Liver (tissue), 9 donors: ENCODE data around the gene WFDC11. TPM values are rescaled to one million over a fixed set of nuclear protein-coding genes. Genes with fewer than 3 reads are reported as not detected.

Experiments
- DNase-seq: peaks from one replicate; pipeline ENCODE4 v3.0.0-alpha.2; 2017; ENCODE audit warnings: low spot score
- H3K27ac ChIP-seq, 2 donors: one replicate each; pipeline ENCODE4 v1.7.0; 2013; ENCODE audit warnings: inconsistent platforms in 2 of 2, low read length in 2 of 2, control low read depth in 1 of 2, low read depth in 1 of 2, mild to moderate bottlenecking in 1 of 2
- H3K27me3 ChIP-seq, 4 donors: one replicate each; pipeline versions ENCODE4 v1.6.1 to v1.7.0; 2013; ENCODE audit warnings: low read length in 3 of 4, inconsistent platforms in 1 of 4, mild to moderate bottlenecking in 1 of 4, moderate library complexity in 1 of 4; ENCODE audit not compliant: control insufficient read depth in 4 of 4, insufficient read depth in 4 of 4
- H3K36me3 ChIP-seq, 4 donors: one replicate each; pipeline versions ENCODE4 v1.6.1 to v1.7.0; 2013; ENCODE audit warnings: low read length in 3 of 4, mild to moderate bottlenecking in 3 of 4, low read depth in 1 of 4, moderate library complexity in 1 of 4; ENCODE audit not compliant: control insufficient read depth in 4 of 4, insufficient read depth in 3 of 4
- H3K4me1 ChIP-seq, 4 donors: one replicate each; pipeline versions ENCODE4 v1.6.1 to v1.7.0; 2013; ENCODE audit warnings: low read length in 3 of 4, mild to moderate bottlenecking in 3 of 4, moderate library complexity in 1 of 4; ENCODE audit not compliant: control insufficient read depth in 4 of 4, insufficient read depth in 4 of 4
- H3K4me3 ChIP-seq, 3 donors: one replicate each; pipeline versions ENCODE4 v1.6.1 to v1.7.0; 2013; ENCODE audit warnings: low read length in 3 of 3, control low read depth in 1 of 3, low read depth in 1 of 3, mild to moderate bottlenecking in 1 of 3
- H3K9ac ChIP-seq, 2 donors: one replicate each; pipeline ENCODE4 v1.7.0; 2013; ENCODE audit warnings: low read length in 2 of 2, mild to moderate bottlenecking in 2 of 2, moderate library complexity in 2 of 2, control low read depth in 1 of 2, low read depth in 1 of 2
- H3K9me3 ChIP-seq, 4 donors: one replicate each; pipeline versions ENCODE4 v1.6.1 to v1.7.0; 2013; ENCODE audit warnings: low read length in 3 of 4; ENCODE audit not compliant: control insufficient read depth in 4 of 4
- EGR1 ChIP-seq, 2 donors: IDR thresholded peaks; 2 replicates each; pipeline ENCODE4 v1.6.1; 2016 to 2018; ENCODE audit warnings: antibody characterized with exemption in 2 of 2, low read depth in 2 of 2
- FOXA1 ChIP-seq: IDR thresholded peaks from 2 replicates; pipeline ENCODE4 v1.6.1; 2016; ENCODE audit warnings: antibody characterized with exemption
- FOXA2 ChIP-seq: IDR thresholded peaks from 2 replicates; pipeline ENCODE4 v1.6.1; 2016; ENCODE audit warnings: antibody characterized with exemption
- GABPA ChIP-seq, 2 donors: IDR thresholded peaks in 1 of 2; conservative IDR thresholded peaks in 1 of 2; 2 replicates each; pipeline ENCODE4 v1.6.1; 2016; ENCODE audit warnings: antibody characterized with exemption in 2 of 2, mild to moderate bottlenecking in 1 of 2, moderate library complexity in 1 of 2
- HNF4A ChIP-seq, 2 donors: conservative IDR thresholded peaks; 2 replicates each; pipeline ENCODE4 v1.6.1; 2016; ENCODE audit warnings: antibody characterized with exemption in 2 of 2, mild to moderate bottlenecking in 2 of 2
- HNF4G ChIP-seq: IDR thresholded peaks from 2 replicates; pipeline ENCODE4 v1.6.1; 2016; ENCODE audit warnings: antibody characterized with exemption
- JUND ChIP-seq, 2 donors: IDR thresholded peaks; 2 replicates each; pipeline ENCODE4 v1.6.1; 2016; ENCODE audit warnings: antibody characterized with exemption in 2 of 2
- NR2F2 ChIP-seq: IDR thresholded peaks from 2 replicates; pipeline ENCODE4 v1.6.1; 2016; ENCODE audit warnings: antibody characterized with exemption
- RAD21 ChIP-seq, 2 donors: IDR thresholded peaks; 2 replicates each; pipeline ENCODE4 v1.6.1; 2016; ENCODE audit warnings: antibody characterized with exemption in 2 of 2, mild to moderate bottlenecking in 2 of 2
- RXRA ChIP-seq, 2 donors: IDR thresholded peaks; 2 replicates each; pipeline ENCODE4 v1.6.1; 2017 to 2018; ENCODE audit warnings: antibody characterized with exemption in 2 of 2, mild to moderate bottlenecking in 1 of 2
- SP1 ChIP-seq: IDR thresholded peaks from 2 replicates; pipeline ENCODE4 v1.6.1; 2018; ENCODE audit warnings: antibody characterized with exemption, mild to moderate bottlenecking
- TAF1 ChIP-seq: conservative IDR thresholded peaks from 2 replicates; pipeline ENCODE4 v1.6.1; 2016; ENCODE audit warnings: antibody characterized with exemption, mild to moderate bottlenecking
- YY1 ChIP-seq: IDR thresholded peaks from 2 replicates; pipeline ENCODE4 v1.6.1; 2016; ENCODE audit warnings: antibody characterized with exemption, mild to moderate bottlenecking
- WGBS: extraction: QIAGEN DNeasy Blood & Tissue Kit; methylation state at CpG from one replicate; pipeline ENCODE4 v1.1.7; 2013; 5-methylcytosine and 5-hydroxymethylcytosine counted together
- polyA plus RNA-seq, 2 donors: library from polyadenylated mRNA; stranded (reverse) in 1 of 2; unstranded in 1 of 2; fragments of 200-250 nt in 1 of 2; fragments of >200 nt in 1 of 2; fragmentation: Nextera tagmentation in 1 of 2; extraction: Ambion mirVana in 1 of 2; gene quantifications; one replicate each; pipeline versions ENCODE4 v1.2.1 to v1.2.3, GENCODE V29; 2013 to 2015
- total RNA-seq, 2 donors: library from RNA; depleted of rRNA; stranded (reverse); fragments of >200 nt; gene quantifications; one replicate each; pipeline ENCODE4 v1.2.3, GENCODE V29; 2014
- TF ChIP-seq, protein P1 (sequence below): IDR thresholded peaks from 2 replicates; pipeline ENCODE4 v1.6.1; 2016; ENCODE audit warnings: antibody characterized with exemption
- TF ChIP-seq, protein P2 (sequence below): IDR thresholded peaks from 2 replicates; pipeline ENCODE4 v1.6.1; 2016; ENCODE audit warnings: antibody characterized with exemption
- TF ChIP-seq, protein P3 (sequence below): IDR thresholded peaks from 2 replicates; pipeline ENCODE4 v1.6.1; 2016; ENCODE audit warnings: antibody characterized with exemption
- TF ChIP-seq, protein P4 (sequence below): IDR thresholded peaks from 2 replicates; pipeline ENCODE4 v1.6.1; 2016; ENCODE audit warnings: antibody characterized with exemption, mild to moderate bottlenecking
- TF ChIP-seq, protein P5 (sequence below): fragments of 150-350 bp; IDR thresholded peaks from 2 replicates; pipeline ENCODE4 v1.5.1; 2017; ENCODE audit warnings: improper control_type of control experiment, low read depth, low read length; ENCODE audit not compliant: missing input control
- donor health status: healthy.
- donor health status: healthy.
- donor health status: healthy.
- donor health status: healthy.
- donor health status: healthy.

The WFDC11 gene
- total and polyA plus RNA-seq, 4 donors = not detected

DNA sequence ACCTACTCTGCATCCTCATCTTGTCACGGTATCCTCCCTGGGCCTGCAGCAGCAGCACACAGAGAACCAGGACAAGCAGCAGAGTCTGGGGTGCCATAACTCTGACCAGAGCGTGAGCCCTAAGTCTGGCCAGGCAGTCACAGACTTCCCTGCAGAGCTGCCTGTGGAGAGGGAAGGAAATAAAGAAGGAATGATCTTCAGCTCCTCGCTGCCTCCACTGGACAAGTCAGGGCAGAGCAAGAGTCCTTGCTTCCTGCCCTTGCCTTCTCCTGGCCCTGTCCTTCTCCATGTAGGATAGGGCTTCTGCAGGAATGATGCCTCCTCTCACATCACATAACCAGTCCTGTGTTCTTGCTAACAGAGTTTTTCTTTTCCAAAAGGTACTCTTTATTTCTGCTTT, 15.9 kb upstream of the WFDC11 start:
- Histone ChIP-seq H3K27me3 (no peaks in the 10 kb centered on the region), H3K4me1 (no peaks in the 10 kb centered on the region), H3K9me3 (peaks cover 0 to under 1% (median 0%) of the 10 kb centered on the region in 4 donors), H3K4me3 (no peak overlapping the region), H3K27ac (no peak overlapping the region), H3K9ac (no peak overlapping the region), H3K36me3 (no peaks in the 10 kb centered on the region)
- DNase-seq = no peak
- WGBS = 52% methylated on average over 3 of the region's 3 CpGs
- TF ChIP-seq RXRA (IDR thresholded peaks at IDR 0.05) = no peak
- no peak for TF ChIP-seq HNF4A (conservative IDR thresholded peaks at IDR 0.05)
- no peak for TF ChIP-seq GABPA (IDR thresholded peaks at IDR 0.05 in 1 of 2, conservative IDR thresholded peaks at IDR 0.05 in 1 of 2)
- TF ChIP-seq SP1 = no peak
- TF ChIP-seq, protein P1, sequence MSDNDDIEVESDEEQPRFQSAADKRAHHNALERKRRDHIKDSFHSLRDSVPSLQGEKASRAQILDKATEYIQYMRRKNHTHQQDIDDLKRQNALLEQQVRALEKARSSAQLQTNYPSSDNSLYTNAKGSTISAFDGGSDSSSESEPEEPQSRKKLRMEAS = no peak
- TF ChIP-seq HNF4G = no peak
- TF ChIP-seq, protein P2, sequence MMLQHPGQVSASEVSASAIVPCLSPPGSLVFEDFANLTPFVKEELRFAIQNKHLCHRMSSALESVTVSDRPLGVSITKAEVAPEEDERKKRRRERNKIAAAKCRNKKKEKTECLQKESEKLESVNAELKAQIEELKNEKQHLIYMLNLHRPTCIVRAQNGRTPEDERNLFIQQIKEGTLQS = no peak
- TF ChIP-seq NR2F2 = no peak
- TF ChIP-seq, protein P3, sequence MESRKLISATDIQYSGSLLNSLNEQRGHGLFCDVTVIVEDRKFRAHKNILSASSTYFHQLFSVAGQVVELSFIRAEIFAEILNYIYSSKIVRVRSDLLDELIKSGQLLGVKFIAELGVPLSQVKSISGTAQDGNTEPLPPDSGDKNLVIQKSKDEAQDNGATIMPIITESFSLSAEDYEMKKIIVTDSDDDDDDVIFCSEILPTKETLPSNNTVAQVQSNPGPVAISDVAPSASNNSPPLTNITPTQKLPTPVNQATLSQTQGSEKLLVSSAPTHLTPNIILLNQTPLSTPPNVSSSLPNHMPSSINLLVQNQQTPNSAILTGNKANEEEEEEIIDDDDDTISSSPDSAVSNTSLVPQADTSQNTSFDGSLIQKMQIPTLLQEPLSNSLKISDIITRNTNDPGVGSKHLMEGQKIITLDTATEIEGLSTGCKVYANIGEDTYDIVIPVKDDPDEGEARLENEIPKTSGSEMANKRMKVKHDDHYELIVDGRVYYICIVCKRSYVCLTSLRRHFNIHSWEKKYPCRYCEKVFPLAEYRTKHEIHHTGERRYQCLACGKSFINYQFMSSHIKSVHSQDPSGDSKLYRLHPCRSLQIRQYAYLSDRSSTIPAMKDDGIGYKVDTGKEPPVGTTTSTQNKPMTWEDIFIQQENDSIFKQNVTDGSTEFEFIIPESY = no peak

DNA sequence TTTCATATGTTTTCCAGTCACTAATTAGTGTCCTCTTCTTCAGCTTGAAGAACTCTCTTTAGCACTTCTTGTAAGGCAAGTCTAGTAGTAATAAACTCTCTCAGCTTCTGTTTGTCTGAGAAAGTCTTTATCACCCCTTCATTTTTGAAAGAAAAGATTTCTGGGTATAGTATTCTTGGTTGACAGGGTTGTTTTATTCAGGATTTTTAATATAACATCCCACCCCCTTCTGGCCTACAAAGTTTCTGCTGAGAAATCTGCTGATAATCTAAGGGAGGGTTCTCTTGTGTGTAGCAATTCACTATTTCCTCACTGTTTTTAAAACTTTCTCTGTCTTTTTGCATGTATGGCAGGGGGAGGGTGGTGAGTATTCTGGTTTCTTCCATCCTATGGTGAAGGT, 9.6 kb upstream of the WFDC11 start:
- no peaks in the 10 kb centered on the region for H3K4me1 ChIP-seq
- H3K27ac ChIP-seq = no peak overlapping the region
- no peak for TF ChIP-seq FOXA1
- TF ChIP-seq, protein P2 = no peak
- TF ChIP-seq EGR1 (IDR thresholded peaks at IDR 0.05; ENCODE audit: low read depth in 2 of 2) = no peak
- no peak for TF ChIP-seq TAF1
- TF ChIP-seq, protein P3 = no peak
- no peak for TF ChIP-seq YY1
- TF ChIP-seq GABPA (IDR thresholded peaks at IDR 0.05 in 1 of 2, conservative IDR thresholded peaks at IDR 0.05 in 1 of 2) = no peak
- TF ChIP-seq, protein P4, sequence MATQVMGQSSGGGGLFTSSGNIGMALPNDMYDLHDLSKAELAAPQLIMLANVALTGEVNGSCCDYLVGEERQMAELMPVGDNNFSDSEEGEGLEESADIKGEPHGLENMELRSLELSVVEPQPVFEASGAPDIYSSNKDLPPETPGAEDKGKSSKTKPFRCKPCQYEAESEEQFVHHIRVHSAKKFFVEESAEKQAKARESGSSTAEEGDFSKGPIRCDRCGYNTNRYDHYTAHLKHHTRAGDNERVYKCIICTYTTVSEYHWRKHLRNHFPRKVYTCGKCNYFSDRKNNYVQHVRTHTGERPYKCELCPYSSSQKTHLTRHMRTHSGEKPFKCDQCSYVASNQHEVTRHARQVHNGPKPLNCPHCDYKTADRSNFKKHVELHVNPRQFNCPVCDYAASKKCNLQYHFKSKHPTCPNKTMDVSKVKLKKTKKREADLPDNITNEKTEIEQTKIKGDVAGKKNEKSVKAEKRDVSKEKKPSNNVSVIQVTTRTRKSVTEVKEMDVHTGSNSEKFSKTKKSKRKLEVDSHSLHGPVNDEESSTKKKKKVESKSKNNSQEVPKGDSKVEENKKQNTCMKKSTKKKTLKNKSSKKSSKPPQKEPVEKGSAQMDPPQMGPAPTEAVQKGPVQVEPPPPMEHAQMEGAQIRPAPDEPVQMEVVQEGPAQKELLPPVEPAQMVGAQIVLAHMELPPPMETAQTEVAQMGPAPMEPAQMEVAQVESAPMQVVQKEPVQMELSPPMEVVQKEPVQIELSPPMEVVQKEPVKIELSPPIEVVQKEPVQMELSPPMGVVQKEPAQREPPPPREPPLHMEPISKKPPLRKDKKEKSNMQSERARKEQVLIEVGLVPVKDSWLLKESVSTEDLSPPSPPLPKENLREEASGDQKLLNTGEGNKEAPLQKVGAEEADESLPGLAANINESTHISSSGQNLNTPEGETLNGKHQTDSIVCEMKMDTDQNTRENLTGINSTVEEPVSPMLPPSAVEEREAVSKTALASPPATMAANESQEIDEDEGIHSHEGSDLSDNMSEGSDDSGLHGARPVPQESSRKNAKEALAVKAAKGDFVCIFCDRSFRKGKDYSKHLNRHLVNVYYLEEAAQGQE = no peak
- TF ChIP-seq, protein P5, sequence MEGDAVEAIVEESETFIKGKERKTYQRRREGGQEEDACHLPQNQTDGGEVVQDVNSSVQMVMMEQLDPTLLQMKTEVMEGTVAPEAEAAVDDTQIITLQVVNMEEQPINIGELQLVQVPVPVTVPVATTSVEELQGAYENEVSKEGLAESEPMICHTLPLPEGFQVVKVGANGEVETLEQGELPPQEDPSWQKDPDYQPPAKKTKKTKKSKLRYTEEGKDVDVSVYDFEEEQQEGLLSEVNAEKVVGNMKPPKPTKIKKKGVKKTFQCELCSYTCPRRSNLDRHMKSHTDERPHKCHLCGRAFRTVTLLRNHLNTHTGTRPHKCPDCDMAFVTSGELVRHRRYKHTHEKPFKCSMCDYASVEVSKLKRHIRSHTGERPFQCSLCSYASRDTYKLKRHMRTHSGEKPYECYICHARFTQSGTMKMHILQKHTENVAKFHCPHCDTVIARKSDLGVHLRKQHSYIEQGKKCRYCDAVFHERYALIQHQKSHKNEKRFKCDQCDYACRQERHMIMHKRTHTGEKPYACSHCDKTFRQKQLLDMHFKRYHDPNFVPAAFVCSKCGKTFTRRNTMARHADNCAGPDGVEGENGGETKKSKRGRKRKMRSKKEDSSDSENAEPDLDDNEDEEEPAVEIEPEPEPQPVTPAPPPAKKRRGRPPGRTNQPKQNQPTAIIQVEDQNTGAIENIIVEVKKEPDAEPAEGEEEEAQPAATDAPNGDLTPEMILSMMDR = no peak
- no peak for TF ChIP-seq JUND (IDR thresholded peaks at IDR 0.05)
- TF ChIP-seq RXRA (IDR thresholded peaks at IDR 0.05) = no peak
- no peak for TF ChIP-seq HNF4A (conservative IDR thresholded peaks at IDR 0.05)
- TF ChIP-seq NR2F2 = no peak
- TF ChIP-seq SP1 = no peak
- TF ChIP-seq FOXA2 = no peak
- TF ChIP-seq HNF4G = no peak
- TF ChIP-seq, protein P1 = no peak
- no peak for TF ChIP-seq RAD21 (IDR thresholded peaks at IDR 0.05)
- H3K9me3 ChIP-seq = peaks cover 4 to 32% (median 12%) of the 10 kb centered on the region in 4 donors
- H3K36me3 ChIP-seq = no peaks in the 10 kb centered on the region
- H3K4me3 ChIP-seq = no peak overlapping the region
- H3K9ac ChIP-seq = no peak overlapping the region
- DNase-seq = no peak
- peaks cover 0 to 8% (median 0%) of the 10 kb centered on the region in 4 donors for H3K27me3 ChIP-seq
